Neural cell (in vitro differentiated cells): ENCODE measurements around the gene ZFYVE28. TPM values are rescaled to one million over a fixed set of nuclear protein-coding genes. Genes with fewer than 3 reads are reported as not detected.

ENCODE experiments used
- H2AFZ ChIP-seq: fragments of 200-600, 300-800 bp; sonication (generic), shearing (Covaris generic); 2 replicates; pipeline ENCODE4 v1.6.0; 2014; ENCODE audit warnings: low read depth, mild to moderate bottlenecking, antibody characterized with exemption, low read length, moderate library complexity
- H3F3A ChIP-seq: fragments of 200-600 bp; shearing (Covaris generic); 2 replicates; pipeline ENCODE4 v1.6.1; 2016; ENCODE audit warnings: mild to moderate bottlenecking, moderate library complexity, mixed read lengths, antibody characterized with exemption, low read length; ENCODE audit not compliant: insufficient read depth, poor library complexity, severe bottlenecking
- H3K27ac ChIP-seq: fragments of 200-600, 300-800 bp; sonication (generic), shearing (Covaris generic); 2 replicates; pipeline ENCODE4 v1.5.1; 2014; ENCODE audit warnings: mild to moderate bottlenecking, low read length, moderate library complexity
- H3K27me3 ChIP-seq: fragments of 300-800, 200-600 bp; sonication (generic), shearing (Covaris generic); 2 replicates; pipeline ENCODE4 v1.6.0; 2014; ENCODE audit warnings: mild to moderate bottlenecking, low read depth, low read length, moderate library complexity; ENCODE audit not compliant: insufficient read depth
- H3K36me3 ChIP-seq: fragments of 300-800, 200-600 bp; sonication (generic), shearing (Covaris generic); 2 replicates; pipeline ENCODE4 v1.5.1; 2014; ENCODE audit warnings: mild to moderate bottlenecking, antibody characterized with exemption, low read length, moderate library complexity; ENCODE audit not compliant: insufficient read depth
- H3K4me2 ChIP-seq: fragments of 300-800, 200-600 bp; sonication (generic), shearing (Covaris generic); 2 replicates; pipeline ENCODE4 v1.6.0; 2014; ENCODE audit warnings: mild to moderate bottlenecking, low read length
- H3K4me3 ChIP-seq: fragments of 300-800, 200-600 bp; sonication (generic), shearing (Covaris generic); 2 replicates; pipeline ENCODE4 v1.5.1; 2014; ENCODE audit warnings: mild to moderate bottlenecking, low read length, moderate library complexity
- H3K79me2 ChIP-seq: fragments of 200-600 bp; shearing (Covaris generic); replicated peaks from 2 replicates; pipeline ENCODE4 v1.6.0; 2014; ENCODE audit warnings: mild to moderate bottlenecking, low read length, moderate library complexity; ENCODE audit not compliant: insufficient read depth
- H3K9ac ChIP-seq: fragments of 300-800, 200-600 bp; sonication (generic), shearing (Covaris generic); 2 replicates; pipeline ENCODE4 v1.6.1; 2016; ENCODE audit warnings: mild to moderate bottlenecking, low read length, mixed read lengths
- H3K9me2 ChIP-seq: fragments of 200-600 bp; shearing (Covaris generic); 2 replicates; pipeline ENCODE4 v1.6.1; 2016; ENCODE audit warnings: mild to moderate bottlenecking, low read length, mixed read lengths; ENCODE audit not compliant: insufficient read depth
- H3K9me3 ChIP-seq: fragments of 200-600, 300-800 bp; sonication (generic), shearing (Covaris generic); 2 replicates; pipeline ENCODE4 v1.6.1; 2016; ENCODE audit warnings: mild to moderate bottlenecking, mixed run types, low read length, moderate library complexity, mixed read lengths
- H4K20me1 ChIP-seq: fragments of 200-600 bp; shearing (Covaris generic); 2 replicates; pipeline ENCODE4 v1.6.1; 2016; ENCODE audit warnings: mild to moderate bottlenecking, mixed run types; ENCODE audit not compliant: insufficient read depth
- CTCF ChIP-seq: fragments of 450-650 bp; IDR thresholded peaks from 2 replicates; pipeline ENCODE4 v1.5.1; 2014; ENCODE audit warnings: antibody characterized with exemption, mild to moderate bottlenecking, moderate library complexity; ENCODE audit not compliant: poor library complexity, severe bottlenecking
- EP300 ChIP-seq: fragments of 450-650 bp; conservative IDR thresholded peaks from 2 replicates; pipeline ENCODE4 v1.6.1; 2014; ENCODE audit warnings: antibody characterized with exemption, mild to moderate bottlenecking, moderate library complexity; ENCODE audit not compliant: poor library complexity, severe bottlenecking
- EZH2 ChIP-seq: fragments of 200-600, 300-800 bp; shearing (Covaris generic), sonication (generic); IDR thresholded peaks from 2 replicates; pipeline ENCODE4 v1.6.1; 2014; ENCODE audit warnings: antibody characterized with exemption, low read length, borderline replicate concordance, mild to moderate bottlenecking; ENCODE audit not compliant: insufficient read depth, poor library complexity, severe bottlenecking
- MXI1 ChIP-seq: fragments of 450-650 bp; conservative IDR thresholded peaks from 2 replicates; pipeline ENCODE4 v1.6.1; 2014; ENCODE audit warnings: antibody characterized with exemption, mild to moderate bottlenecking; ENCODE audit not compliant: poor library complexity, severe bottlenecking
- POLR2AphosphoS5 ChIP-seq: IDR thresholded peaks from 2 replicates; pipeline ENCODE4 v1.6.1; 2012
- RAD21 ChIP-seq: fragments of 450-650 bp; conservative IDR thresholded peaks from 2 replicates; pipeline ENCODE4 v1.6.1; 2014; ENCODE audit warnings: antibody characterized with exemption, mild to moderate bottlenecking, moderate library complexity
- REST ChIP-seq: IDR thresholded peaks from 2 replicates; pipeline ENCODE4 v1.6.1; 2012; ENCODE audit warnings: borderline replicate concordance
- SMC3 ChIP-seq: fragments of 450-650 bp; conservative IDR thresholded peaks from 2 replicates; pipeline ENCODE4 v1.6.1; 2014; ENCODE audit warnings: antibody characterized with exemption, mild to moderate bottlenecking, moderate library complexity; ENCODE audit not compliant: poor library complexity
- TAF1 ChIP-seq: IDR thresholded peaks from 2 replicates; pipeline ENCODE4 v1.6.1; 2012; ENCODE audit warnings: low read depth
- polyA plus RNA-seq: library from polyadenylated mRNA; depleted of rRNA; stranded (reverse); fragments of >200 nt; gene quantifications from 2 replicates; pipeline ENCODE4 v1.2.3, GENCODE V29; 2014

ZFYVE28 gene
- polyA plus RNA-seq, 1 donor from 2014 or later = 2.4 TPM

- Histone ChIP-seq H3K9me3 (no peaks in the 10 kb centered on the region), H3K4me3 (no peak overlapping the region), H4K20me1 (no peaks in the 10 kb centered on the region), H3K36me3 (no peaks in the 10 kb centered on the region), H3K9ac (no peak overlapping the region), H3K27ac (no peak overlapping the region), H3K9me2 (no peaks in the 10 kb centered on the region), H3F3A (no peaks in the 10 kb centered on the region), H3K79me2 (no peaks in the 10 kb centered on the region), H3K4me2 (no peak overlapping the region), H3K27me3 (no peaks in the 10 kb centered on the region), H2AFZ (no peak overlapping the region)
- TF ChIP-seq MXI1 (no peak), REST (no peak), POLR2AphosphoS5 (no peak), EP300 (no peak), CTCF (no peak), EZH2 (no peak), SMC3 (no peak), RAD21 (no peak), TAF1 (no peak)
Observed at GRCh38 chr4:2397596-2398379, 20.7 kb downstream of the ZFYVE28 start.

GRCh38 chr4:2396781-2397368 lies 21.6 kb downstream of the ZFYVE28 start:
- Histone ChIP-seq H3K27ac (no peak overlapping the region), H3K9me3 (no peaks in the 10 kb centered on the region), H3K9me2 (no peaks in the 10 kb centered on the region), H3K36me3 (no peaks in the 10 kb centered on the region), H3K27me3 (no peaks in the 10 kb centered on the region), H3K4me3 (no peak overlapping the region), H3F3A (no peaks in the 10 kb centered on the region), H2AFZ (no peak overlapping the region), H4K20me1 (no peaks in the 10 kb centered on the region), H3K9ac (no peak overlapping the region), H3K79me2 (no peaks in the 10 kb centered on the region), H3K4me2 (no peak overlapping the region)
- TF ChIP-seq REST (no peak), RAD21 (no peak), POLR2AphosphoS5 (no peak), MXI1 (no peak), EZH2 (no peak), TAF1 (no peak)
